Stimulated activated CD4-positive, alpha-beta T cell treated with anti-CD3 and anti-CD28 coated beads, TNF-alpha, amount 100 ng/mL, for 48 hours (primary cell): ENCODE results near the gene PCBP3.

Experiments used
- DNase-seq, 3 donors: peaks; one replicate each; pipeline ENCODE4 v3.0.0-alpha.2; 2020; ENCODE audit warnings: low read depth in 3 of 3

The PCBP3 gene

DNA sequence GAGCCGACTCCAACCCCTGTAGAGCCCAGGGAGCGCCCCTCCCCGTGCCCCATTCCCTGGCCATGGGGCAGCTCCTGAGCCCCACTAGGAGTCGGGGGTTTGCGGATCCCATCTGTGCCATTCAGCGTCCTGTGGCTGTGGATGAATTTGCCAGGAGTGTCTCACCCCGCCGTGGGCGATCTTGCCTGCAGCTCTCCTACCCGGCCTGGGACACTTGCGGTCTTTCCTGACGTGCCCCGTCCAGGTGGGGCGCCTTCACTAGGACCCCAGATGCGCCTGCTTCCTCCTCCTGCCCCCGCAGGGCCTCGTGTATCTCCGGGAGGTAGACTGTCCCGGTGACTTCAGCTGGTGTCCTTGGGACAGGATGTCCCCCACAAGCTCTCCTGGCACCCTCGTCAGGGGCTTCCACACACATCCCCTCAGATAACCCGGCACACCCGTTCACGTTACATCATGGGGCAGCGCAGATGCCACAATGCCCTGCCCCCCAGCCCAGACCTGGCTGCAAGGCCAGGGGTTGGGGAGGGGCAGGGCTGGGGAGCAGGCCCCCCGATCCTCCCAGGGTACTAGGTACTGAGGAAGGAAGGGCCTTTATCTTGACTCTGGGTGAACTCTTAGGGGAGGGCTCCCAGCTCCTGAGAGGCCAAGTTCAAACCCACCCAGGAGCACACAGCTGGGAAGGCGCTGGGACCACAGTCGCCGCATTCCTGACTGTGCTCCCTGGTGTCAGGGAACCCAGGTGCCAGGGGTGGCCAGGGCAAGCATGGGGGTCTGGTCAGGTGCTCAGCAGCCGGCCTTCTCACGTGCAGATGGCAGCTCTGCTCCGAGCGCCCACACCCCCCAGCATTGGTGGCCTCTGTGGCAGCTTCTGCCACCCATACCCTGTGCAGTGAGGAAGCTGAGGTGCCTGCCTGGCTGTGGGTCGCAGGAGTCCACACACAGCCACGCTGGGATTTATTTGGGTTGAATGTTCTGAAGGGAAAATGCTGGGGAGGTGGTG, 284.6 kb downstream of the PCBP3 start:
- DNase-seq = no peak

DNA sequence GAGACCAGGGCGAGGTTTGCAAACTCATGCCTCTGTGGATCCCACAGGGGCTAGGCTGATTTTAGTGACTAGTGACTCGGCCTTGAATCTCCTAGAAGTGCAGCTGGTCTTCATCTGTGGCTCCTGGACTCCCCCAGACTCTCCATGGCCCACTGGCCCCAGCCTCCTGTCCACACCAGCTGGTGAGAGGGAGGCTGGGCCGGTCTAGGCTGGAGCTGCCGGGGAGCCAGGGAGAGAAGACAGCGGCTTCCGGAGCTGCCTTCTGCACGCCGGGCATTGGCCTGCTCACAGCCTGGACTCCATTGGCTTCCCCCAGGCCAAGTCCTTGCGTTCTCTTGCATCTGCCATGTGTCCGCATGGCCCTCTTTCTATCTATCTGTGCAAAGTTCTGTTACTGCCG, 285.9 kb downstream of the PCBP3 start:
- no peak for DNase-seq

DNA sequence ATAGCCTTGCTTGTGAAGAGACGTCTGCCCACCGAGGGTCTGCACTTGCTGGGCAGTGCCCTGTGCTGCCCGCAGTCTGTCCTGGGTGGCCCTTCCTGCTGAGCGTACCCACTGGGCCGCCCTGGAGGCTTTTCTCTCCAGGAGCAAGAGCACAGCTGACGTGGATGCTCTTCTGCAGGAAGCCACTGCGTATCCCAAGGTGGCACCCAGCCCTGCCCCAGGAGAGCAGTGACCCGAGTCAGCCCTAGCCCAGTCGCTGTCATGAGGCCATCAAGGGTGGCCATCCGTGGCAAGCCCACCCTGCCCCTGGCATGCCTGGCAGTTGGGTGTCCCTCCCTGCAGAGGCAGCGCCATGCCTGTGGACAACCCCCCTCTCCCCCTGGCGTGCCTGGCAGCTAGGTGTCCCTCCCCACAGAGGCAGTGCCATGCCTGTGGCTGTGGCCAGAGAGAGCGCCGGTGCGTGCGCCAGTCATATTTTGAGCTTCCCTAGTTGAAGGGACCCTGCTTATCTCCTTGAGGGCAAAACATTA, 286.8 kb downstream of the PCBP3 start:
- no peak for DNase-seq

DNA sequence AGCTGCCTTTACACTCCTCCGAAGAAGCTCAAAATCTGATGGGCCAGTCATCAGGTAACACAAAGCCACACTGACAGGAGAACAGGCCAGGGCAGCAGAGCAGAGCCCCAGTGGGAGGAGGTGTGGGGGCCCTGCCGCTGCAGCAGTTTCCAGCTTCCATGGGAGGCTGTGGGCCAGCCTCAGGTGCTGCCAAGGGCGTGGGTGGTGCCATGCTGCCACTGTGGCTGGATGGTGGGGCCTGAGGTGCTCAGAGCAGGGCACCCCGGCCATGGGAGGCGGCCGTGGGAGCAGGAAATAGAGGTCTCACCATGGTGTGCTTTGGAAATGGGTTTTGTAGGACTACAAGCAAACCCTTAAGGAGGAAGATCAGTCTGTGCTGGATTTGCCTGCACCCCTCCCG, 287.3 kb downstream of the PCBP3 start:
- DNase-seq = no peak

DNA sequence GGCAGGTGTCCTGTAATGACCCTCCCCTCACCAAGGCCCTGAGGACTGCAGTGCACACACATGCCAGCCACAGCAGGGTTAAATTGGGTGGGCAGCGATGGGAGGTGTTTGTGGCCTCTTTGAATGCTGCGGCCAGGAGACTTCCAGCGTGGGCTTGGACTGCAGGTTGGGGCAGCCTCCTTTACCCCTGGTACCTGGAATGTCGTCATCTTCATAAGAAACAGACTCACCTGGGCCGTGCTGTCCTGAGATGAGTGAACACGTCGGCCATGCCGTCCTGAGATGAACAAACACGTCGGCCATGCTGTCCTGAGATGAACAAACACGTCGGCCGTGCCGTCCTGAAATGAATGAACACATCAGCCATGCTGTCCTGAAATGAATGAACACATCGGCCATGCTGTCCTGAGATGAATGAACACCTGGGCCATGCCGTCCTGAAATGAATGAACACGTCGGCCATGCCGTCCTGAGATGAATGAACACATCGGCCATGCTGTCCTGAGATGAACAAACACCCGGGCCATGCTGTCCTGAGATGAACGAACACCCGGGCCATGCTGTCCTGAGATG, 288.0 kb downstream of the PCBP3 start:
- DNase-seq = peak in 1 of 3 donors; percentile 11

DNA sequence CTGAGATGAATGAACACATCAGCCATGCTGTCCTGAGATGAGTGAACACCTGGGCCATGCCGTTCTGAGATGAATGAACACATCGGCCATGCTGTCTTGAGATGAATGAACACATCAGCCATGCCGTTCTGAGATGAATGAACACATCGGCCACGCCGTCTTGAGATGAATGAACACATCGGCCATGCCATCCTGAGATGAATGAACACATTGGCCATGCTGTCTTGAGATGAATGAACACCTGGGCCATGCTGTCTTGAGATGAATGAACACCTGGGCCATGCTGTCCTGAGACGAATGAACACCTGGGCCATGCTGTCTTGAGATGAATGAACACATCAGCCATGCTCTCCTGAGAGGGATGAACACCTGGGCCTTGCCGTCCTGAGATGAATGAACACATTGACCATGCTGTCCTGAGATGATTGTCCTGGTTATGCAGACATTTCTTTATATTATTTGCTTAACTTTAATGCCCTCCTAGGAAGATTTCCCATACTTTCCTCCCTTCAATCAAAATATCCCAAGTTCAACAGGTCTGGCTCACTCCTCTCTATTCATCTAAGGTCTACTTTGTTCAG, 289.5 kb downstream of the PCBP3 start:
- DNase-seq = no peak

DNA sequence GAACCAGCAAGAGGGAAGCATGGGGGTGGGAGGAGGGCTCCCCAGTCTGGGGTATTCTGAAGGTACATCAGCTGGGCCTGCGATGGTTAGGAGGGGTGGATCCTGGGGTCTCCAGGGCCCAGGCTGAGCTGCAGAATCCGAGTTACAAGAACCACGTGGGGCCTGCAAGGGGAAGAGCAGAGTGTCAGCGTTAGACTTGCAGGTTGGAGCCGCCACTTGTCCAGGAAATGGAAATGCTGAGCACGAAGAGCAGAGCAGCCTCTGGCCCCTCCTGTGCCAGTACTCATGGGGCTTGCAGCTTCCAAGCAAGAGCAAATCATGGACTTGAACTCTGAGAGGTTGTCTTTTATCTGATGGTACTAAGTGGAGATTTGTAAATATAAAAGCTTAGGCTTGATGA, 290.6 kb downstream of the PCBP3 start:
- DNase-seq = no peak

DNA sequence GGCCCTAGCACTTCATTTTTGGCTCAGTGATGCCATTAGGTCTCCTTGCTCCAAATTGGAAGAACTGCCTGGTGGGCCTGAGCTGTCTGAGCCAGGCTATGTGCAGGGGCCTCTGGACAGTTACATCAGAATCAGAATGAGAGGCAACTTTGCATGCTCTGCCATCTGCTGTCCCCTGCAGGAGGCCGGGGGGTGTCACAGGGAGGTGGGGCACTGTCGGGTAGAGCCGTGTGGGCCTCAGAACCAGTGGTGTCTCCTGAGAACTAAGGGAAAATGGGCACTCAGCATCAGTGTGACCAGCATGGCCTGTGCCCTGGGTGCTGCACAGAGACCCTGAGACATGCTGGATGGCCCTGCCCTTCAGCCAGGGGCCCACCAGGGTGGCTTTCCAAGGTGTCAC, 291.0 kb downstream of the PCBP3 start:
- DNase-seq = no peak

DNA sequence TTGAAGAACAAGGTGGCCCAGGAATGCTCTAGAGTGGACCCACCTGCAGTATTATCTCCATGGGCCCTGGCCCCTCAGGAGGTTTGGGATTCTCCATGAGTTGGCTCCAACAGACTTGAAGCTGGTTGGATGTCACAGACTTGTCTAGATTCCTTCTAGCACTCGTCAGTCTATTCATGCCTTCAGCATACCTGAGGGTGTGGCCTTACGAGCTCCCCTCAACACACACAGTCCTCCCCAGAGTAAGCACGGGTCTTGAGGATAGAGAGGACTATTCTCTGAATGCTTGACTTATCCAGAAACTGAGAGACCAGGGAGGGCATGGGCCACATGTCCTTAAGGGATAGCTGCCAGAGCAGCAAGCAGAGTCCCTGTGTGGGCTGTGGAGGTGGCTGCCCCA, 292.1 kb downstream of the PCBP3 start:
- DNase-seq = no peak

DNA sequence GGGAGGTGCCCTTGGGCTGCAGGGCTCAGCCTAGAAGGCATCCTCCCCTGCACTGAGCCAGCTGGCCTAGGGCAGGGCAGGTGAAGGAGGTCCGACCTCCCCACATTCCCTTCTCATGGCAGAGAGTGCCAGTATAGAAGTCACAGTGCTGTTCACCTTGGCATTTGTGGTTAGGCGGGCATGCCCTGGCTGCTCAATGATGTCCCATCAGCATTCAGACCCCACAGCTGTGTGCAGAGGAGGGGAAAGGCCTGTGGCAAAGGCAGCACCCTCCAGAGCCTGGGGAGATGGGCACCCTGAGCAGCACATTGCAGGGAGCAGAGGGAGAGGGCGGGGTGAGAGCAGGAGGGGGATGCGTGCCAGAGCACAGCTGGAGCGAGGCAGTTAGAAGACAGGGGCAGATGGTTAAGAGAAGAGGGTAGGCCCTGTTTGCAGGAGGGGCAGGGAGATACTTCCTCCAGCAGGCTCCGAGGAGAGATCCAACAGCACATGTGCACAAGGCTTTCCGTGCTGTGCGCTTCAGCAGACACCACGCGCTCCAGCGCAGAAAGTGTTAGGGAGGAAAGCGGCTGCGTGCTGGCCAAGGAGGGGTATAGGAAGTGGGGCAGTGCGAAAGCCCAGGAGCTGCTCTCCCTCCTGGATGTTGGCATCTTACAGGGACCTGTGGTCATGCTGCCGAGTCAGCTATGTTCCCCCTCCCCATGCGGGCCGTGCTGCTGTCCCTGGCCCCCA, 294.4 kb downstream of the PCBP3 start:
- no peak for DNase-seq

DNA sequence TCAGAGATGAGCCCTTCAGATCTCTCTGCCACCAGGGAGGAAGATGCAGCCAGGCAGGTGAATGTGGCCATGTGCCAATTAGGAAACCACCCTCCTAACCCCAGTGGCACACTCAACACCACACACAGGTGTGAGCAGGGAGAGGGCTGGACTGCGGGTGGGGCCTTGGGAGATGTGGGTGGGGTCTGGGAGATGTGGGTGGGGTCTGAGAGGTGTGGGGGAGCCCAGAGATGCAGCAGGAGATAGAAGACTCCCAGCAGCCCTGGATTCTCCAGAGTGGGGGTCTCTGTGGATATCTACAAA, 294.9 kb downstream of the PCBP3 start:
- no peak for DNase-seq

DNA sequence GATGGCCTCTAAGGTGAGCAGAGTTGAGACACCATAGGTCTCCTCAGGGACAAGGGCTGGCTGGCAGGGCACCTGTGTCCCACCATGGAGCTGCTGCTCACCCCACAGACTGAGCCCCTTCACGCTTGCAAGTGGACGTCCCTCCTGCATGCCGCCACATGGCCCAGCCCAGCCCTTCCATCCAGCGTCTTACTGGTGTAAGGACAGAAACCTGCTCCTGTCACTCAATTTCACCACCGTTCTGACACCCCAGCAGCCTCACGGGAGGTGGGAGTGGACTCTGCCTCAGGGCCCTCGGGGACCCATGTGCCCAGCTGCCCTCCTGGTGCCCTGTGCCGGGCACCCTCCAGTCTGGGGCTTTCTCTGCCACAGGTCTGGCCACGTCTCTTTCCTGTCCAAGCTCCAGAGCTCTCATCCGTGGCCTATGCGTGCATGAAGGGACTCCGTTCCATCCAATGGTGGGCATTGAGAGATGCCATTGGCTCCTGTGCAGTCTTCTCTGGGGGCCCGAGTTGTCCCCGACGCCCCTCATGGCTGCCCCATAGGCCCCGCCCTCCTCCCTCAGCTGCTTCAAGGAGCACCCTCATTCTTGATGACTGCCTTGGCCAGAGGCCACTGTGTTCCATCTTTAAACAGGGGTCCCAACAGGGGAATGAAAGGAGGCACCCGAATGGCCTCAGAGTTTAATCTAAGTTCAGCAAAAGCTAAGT, 295.4 kb downstream of the PCBP3 start:
- no peak for DNase-seq

DNA sequence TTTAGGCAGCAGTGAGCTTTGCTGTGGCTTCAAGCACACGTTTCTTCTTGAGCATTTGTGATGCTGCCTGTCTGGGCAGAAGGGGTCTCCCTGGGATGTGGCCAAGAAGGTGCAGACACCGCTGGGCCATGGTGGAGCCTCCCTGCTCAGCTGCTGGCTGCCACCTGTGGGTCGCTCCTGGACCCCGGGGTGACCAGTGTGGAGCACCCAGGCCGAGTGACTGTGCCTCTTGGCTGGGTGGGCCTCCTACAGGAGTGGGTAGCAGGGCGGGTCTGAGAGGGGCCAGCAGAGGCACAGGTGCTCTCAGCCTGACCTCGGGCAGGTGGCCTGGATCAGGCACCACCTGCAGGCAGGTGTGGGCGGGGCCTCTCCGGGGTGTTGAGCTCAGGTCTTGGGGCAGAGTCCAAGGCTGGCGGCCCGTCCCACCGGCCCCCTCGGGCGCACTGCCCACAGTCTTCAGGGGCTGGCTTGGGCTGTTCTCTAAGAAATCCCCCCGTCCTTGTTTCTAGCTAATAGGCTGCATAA, 296.1 kb downstream of the PCBP3 start:
- no peak for DNase-seq

DNA sequence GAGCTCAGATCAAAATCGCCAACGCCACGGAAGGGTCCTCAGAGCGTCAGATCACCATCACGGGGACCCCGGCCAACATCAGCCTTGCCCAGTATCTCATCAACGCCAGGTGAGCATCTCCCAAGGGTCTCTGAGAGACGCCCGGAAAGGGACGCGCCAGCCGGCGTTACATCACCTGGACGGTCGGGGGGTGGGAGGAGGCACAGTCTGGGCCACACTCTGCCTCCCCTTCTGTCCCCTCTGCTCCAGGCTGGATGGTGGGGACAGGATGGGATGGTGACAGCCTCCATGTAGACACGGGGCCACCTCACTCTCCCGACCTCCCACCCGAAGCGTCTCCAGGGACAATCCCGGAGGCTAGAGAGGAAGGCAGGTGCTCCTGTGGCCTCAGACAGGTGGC, 296.6 kb downstream of the PCBP3 start:
- DNase-seq = no peak

DNA sequence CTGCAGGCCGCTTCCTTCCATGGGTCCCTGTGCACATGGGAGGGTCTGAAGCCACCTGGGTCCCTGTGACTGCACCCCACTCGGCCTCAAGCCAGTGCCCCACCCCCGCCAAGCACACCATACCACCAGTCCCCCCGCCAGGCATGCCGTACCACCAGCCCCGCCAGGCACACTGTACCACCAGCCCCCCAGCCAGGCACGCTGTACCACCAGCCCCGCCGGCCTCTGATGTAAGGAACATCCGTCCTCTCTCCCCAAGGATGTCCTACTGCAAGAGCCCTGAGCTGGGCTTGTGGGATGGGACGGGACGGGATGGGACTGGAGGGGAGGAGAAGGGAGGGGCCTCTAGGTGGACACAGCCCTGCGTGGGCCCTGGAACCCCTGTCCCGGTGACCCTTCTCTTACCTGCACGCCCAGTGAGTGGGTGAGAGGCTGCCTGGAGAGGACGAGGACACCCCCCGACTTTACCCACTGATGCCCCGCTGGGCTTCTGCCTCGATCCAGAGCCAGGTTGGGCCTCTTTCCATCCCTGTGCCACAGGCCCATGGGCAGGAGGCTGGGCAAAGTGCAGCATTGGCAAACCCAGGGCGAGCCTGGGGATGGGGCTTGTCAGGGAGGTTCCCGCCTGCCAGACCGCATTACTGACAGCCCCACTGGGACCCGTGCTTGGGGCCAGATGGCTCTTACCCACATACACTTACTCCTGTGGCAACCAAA, 297.3 kb downstream of the PCBP3 start:
- DNase-seq = no peak

DNA sequence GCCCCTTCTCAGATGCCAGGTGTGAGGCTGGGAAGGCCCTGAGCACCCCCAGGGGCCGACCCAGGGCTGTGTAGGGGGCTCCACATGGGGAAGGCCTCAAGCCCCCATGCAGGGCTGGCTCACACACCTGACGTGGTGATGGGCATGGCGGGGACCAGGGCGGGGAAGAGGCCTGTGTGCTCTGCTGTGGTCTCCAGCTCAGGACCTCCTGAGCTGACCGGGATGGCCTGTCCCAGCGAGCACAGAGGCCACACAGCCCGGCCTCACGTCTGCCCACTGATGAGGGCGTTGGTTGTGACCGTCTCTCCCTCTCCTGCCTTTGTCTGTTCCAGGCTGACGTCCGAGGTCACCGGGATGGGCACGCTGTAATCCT, 297.8 kb downstream of the PCBP3 start:
- DNase-seq = no peak

DNA sequence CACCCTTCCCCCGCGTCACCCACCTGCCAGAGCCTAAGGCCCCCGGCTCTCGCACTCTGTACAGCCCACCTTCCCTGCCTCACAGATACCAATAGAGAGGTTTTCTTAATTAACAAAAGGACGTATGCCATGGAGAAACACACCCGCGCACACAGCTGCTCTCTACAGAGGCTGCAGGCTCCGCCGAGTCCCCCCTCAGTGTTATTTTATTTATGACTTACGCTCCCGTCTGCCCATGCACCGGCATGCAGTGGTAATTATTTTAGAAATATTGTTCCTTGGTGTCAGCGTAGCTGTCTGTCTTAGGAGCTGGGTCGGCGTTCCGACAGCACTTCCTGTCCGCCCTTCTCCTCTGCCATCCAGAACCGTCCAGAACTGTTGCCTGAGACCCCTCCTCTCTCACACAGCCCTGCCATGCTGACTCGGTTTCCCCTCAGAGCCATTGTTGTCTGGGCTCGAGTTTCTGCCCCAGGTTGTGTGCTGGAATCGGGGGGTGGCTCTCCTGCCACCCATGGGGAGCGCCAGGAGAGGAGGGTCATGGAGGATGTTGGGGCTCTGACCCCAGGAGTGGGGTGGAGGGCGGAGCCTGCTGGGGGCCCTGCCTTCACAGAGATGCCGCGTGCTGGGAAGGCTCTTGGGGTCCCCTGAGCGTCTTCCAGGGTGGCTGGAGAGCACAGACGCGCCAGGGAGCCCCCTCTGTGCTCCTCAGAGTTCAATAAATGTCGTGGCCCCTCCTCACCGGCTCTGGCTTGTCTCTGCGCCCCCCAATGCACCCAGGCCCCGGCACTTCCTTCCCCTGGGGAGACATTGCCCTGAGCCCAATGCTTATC, 298.4 kb downstream of the PCBP3 start:
- no peak for DNase-seq

DNA sequence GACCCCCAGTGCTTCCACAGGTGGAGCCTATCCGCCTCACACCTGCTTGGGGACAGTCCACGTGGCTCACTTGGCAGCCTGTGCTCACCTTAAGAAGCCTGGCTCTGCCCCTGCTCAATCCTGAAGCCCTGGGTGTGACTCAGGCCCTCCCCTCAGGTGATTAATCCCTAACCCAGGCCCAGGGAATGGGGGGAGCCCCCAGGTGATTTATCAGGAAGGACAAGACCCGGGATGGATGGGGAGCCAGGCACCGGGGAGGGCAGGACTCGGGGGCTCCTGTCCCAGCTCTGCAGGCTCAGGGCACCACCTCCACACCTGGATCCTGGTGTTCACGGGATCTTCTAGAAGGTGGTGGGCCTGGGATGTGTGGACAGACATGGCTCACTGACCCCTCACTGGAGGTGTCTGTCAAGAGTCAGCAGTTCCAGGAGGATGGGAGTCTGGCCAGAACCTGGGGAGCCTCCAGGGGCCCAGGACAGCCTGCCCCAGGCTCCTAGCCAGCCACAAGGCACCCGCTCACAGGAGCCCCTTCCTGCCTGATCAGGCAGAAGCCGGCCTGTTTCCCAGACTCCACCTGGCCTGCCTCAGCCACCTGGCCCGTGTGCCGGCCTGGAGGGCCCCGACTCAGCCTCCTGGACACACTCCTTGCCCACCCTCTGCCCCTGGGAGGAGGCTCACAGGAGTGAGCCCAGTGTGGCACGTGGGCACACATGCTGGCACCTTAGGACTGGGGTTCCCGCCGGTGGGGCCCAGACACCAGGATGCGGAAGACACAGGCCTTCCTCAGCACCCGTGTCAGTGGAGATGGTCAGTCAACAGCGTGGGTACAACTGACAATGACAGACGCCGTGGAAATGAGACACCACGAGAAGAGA, 299.5 kb downstream of the PCBP3 start:
- no peak for DNase-seq
